Cardiac muscle cell (in vitro differentiated cells and primary cell): ENCODE measurements around the gene SPNS1. TPM values are rescaled to one million over a fixed set of nuclear protein-coding genes. Genes with fewer than 3 reads are reported as not detected.

ENCODE experiments used
- DNase-seq, 2 donors: peaks; one replicate each; pipeline versions ENCODE4 v3.0.0 to v3.0.0-alpha.2; 2010 to 2017; ENCODE audit warnings: low read depth in 1 of 2, low spot score in 1 of 2
- H3K27ac ChIP-seq: fragments of 200-600 bp; sonication (generic); 2 replicates; pipeline ENCODE4 v1.5.1; 2016
- H3K27me3 ChIP-seq: fragments of 200-600 bp; sonication (generic); 2 replicates; pipeline ENCODE4 v1.6.0; 2016; ENCODE audit warnings: control low read depth
- H3K36me3 ChIP-seq: fragments of 200-600 bp; sonication (generic); 2 replicates; pipeline ENCODE4 v1.5.1; 2016; ENCODE audit warnings: control low read depth
- H3K4me1 ChIP-seq: fragments of 200-600 bp; sonication (generic); 2 replicates; pipeline ENCODE4 v1.8.1; 2017; ENCODE audit warnings: low read depth, mild to moderate bottlenecking, mixed run types
- H3K4me3 ChIP-seq: fragments of 200-600 bp; sonication (generic); 2 replicates; pipeline ENCODE4 v1.5.1; 2016; ENCODE audit warnings: mild to moderate bottlenecking
- H3K9me3 ChIP-seq: fragments of 200-600 bp; sonication (generic); 2 replicates; pipeline ENCODE4 v1.5.1; 2017; ENCODE audit warnings: low read depth, mild to moderate bottlenecking, control low read depth
- CTCF ChIP-seq: IDR thresholded peaks from 2 replicates; pipeline ENCODE4 v1.5.1; 2012; ENCODE audit warnings: low read depth, mild to moderate bottlenecking, low read length
- polyA plus RNA-seq: library from polyadenylated mRNA; unstranded; fragments of >200 nt; fragmentation: Nextera tagmentation; extraction: Ambion mirVana; gene quantifications from 2 replicates; pipeline ENCODE4 v1.2.1, GENCODE V29; 2016
- total RNA-seq: library from RNA; depleted of rRNA; stranded (reverse); fragments of >200 nt; gene quantifications from 2 replicates; pipeline ENCODE4 v1.2.3, GENCODE V29; 2016

SPNS1 gene
- total and polyA plus RNA-seq, 2 experiments from 2014 or later, result 54.4 to 98.9 TPM

- Histone ChIP-seq H3K27me3 (no peaks in the 10 kb centered on the region), H3K27ac (no peak overlapping the region), H3K4me1 (no peaks in the 10 kb centered on the region), H3K4me3 (no peak overlapping the region), H3K9me3 (no peaks in the 10 kb centered on the region), H3K36me3 (peaks cover 3% of the 10 kb centered on the region)
- DNase-seq, result no peak
- no peak for TF ChIP-seq CTCF
These were observed 6.4 kb downstream of the SPNS1 start for GRCh38 chr16:28980929-28981328.

- no peak overlapping the region for H3K27ac ChIP-seq
- H3K27me3 ChIP-seq, result no peaks in the 10 kb centered on the region
- TF ChIP-seq CTCF, result peak; percentile 59
- H3K9me3 ChIP-seq, result no peaks in the 10 kb centered on the region
- H3K4me3 ChIP-seq, result no peak overlapping the region
- no peak for DNase-seq
- H3K4me1 ChIP-seq, result no peaks in the 10 kb centered on the region
- peaks cover 3% of the 10 kb centered on the region for H3K36me3 ChIP-seq
These were observed 6.9 kb downstream of the SPNS1 start for GRCh38 chr16:28981517-28981916.

- H3K4me3 ChIP-seq, result no peak overlapping the region
- H3K4me1 ChIP-seq, result no peaks in the 10 kb centered on the region
- no peaks in the 10 kb centered on the region for H3K9me3 ChIP-seq
- DNase-seq, result no peak
- H3K27ac ChIP-seq, result no peak overlapping the region
- H3K27me3 ChIP-seq, result no peaks in the 10 kb centered on the region
- no peak for TF ChIP-seq CTCF
- peaks cover 3% of the 10 kb centered on the region for H3K36me3 ChIP-seq
These were observed 7.8 kb downstream of the SPNS1 start for GRCh38 chr16:28982418-28982817.

- no peak for DNase-seq
- TF ChIP-seq CTCF, result no peak
- Histone ChIP-seq H3K27ac (no peak overlapping the region), H3K36me3 (peaks cover 3% of the 10 kb centered on the region), H3K4me1 (no peaks in the 10 kb centered on the region), H3K4me3 (no peak overlapping the region), H3K9me3 (no peaks in the 10 kb centered on the region), H3K27me3 (no peaks in the 10 kb centered on the region)
These were observed 8.4 kb downstream of the SPNS1 start for GRCh38 chr16:28982949-28983348.

- no peak for DNase-seq
- TF ChIP-seq CTCF, result no peak
These were observed 9.1 kb downstream of the SPNS1 start for GRCh38 chr16:28983644-28984043.

GRCh38 chr16:28984091-28984490 lies 9.5 kb downstream of the SPNS1 start:
- TF ChIP-seq CTCF, result no peak
- Histone ChIP-seq H3K4me3 (no peak overlapping the region), H3K9me3 (no peaks in the 10 kb centered on the region), H3K4me1 (no peaks in the 10 kb centered on the region), H3K27me3 (no peaks in the 10 kb centered on the region), H3K36me3 (peaks cover 3% of the 10 kb centered on the region), H3K27ac (no peak overlapping the region)
- no peak for DNase-seq

More at GRCh38 chr16:28983644-28984043, 9.1 kb downstream of the SPNS1 start:
- Histone ChIP-seq H3K4me1 (no peaks in the 10 kb centered on the region), H3K4me3 (no peak overlapping the region), H3K9me3 (no peaks in the 10 kb centered on the region), H3K36me3 (peaks cover 3% of the 10 kb centered on the region), H3K27ac (no peak overlapping the region), H3K27me3 (no peaks in the 10 kb centered on the region)
